Neutrophil (primary cell): ENCODE results near the gene ALOX15B.

ENCODE experiments used
- H3K27ac ChIP-seq: fragments of 200-600 bp; sonication (generic); 2 replicates; pipeline ENCODE4 v1.5.1; 2016; ENCODE audit warnings: mild to moderate bottlenecking, moderate library complexity
- H3K27me3 ChIP-seq: fragments of 200-600 bp; sonication (generic); 2 replicates; pipeline ENCODE4 v1.6.0; 2016; ENCODE audit warnings: mild to moderate bottlenecking
- H3K36me3 ChIP-seq: fragments of 200-600 bp; sonication (generic); 2 replicates; pipeline ENCODE4 v1.5.1; 2017
- H3K4me1 ChIP-seq, 2 experiments: fragments of 200-600 bp in 1 of 2; sonication (generic) in 1 of 2; 1 replicate in 1 of 2; 2 replicates in 1 of 2; pipeline versions ENCODE4 v1.5.1 to v1.6.1; 2013 to 2016; ENCODE audit warnings: low read depth in 1 of 2, low read length in 1 of 2, mild to moderate bottlenecking in 1 of 2, moderate library complexity in 1 of 2; ENCODE audit not compliant: control insufficient read depth in 1 of 2, insufficient read depth in 1 of 2
- H3K4me3 ChIP-seq, 2 experiments: fragments of 200-600 bp in 1 of 2; sonication (generic) in 1 of 2; 1 replicate in 1 of 2; 2 replicates in 1 of 2; pipeline ENCODE4 v1.5.1; 2013 to 2016; ENCODE audit warnings: low read depth in 1 of 2, low read length in 1 of 2, mild to moderate bottlenecking in 1 of 2, moderate library complexity in 1 of 2
- H3K9me3 ChIP-seq: fragments of 200-600 bp; sonication (generic); 2 replicates; pipeline ENCODE4 v1.5.1; 2016
- CTCF ChIP-seq: fragments of 200-600 bp; sonication (generic); IDR thresholded peaks from 2 replicates; pipeline ENCODE4 v1.5.1; 2016; ENCODE audit warnings: antibody characterized with exemption

The ALOX15B gene

DNA sequence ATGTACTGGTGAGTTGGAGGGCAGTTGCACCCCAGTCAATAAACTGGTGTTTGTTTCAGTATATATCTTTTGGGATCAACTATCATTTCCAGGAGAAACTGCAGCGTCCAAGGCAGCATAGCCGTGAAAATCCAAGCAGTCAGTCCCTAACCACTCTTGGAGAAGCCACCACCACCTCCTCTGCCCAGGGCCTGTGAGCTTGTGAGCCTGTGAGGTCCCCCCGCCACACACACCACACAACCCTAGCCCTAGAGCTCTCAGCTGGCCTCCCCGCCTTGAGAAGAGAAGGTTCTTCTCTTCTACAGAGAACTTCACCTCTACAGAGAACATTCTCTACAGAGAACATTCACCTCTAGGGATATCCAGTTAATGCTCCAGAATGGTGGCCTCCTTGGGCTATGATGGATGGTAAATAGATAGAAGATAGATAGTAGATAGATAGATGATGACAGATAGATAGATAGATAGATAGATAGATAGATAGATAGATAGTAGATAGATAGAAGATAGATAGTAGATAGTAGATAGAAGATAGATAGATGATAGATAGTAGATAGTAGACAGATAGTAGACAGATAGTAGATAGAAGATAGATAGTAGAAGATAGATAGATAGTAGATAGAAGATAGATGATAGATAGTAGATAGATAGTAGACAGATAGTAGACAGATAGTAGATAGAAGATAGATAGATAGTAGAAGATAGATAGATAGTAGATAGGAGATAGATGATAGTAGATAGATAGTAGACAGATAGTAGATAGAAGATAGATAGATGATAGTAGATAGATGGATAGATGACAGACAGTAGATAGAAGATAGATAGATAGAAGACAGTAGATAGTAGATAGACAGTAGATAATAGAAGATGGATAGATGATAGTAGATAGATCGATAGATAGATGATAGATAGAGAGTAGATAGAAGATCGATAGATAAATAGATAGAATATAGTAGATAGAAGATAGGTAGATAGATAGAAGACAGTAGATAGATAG, 13.7 kb downstream of the ALOX15B start:
- H3K27me3 ChIP-seq, result peaks cover 10% of the 10 kb centered on the region

DNA sequence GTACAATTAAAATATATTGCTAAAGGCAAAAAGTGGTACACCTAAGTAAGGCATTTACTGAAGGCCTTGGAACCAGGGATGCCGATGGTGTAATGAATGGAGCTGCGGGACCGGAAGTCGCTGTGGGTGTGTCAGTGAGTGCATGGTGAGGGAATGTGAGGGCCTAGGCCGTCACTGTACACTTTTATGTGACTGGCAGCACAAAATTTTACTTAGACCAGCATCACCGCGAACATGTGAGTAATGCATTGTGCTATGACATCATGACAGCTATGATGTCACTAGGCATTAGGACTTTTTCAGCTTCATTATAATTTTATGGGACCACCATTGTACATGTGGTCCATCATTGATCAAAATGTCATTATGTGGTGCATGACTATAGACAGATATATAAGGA, 14.7 kb downstream of the ALOX15B start:
- no peak for TF ChIP-seq CTCF
- no peak overlapping the region for H3K27ac ChIP-seq
- H3K9me3 ChIP-seq, result no peaks in the 10 kb centered on the region

More for the DNA sequence above, 13.7 kb downstream of the ALOX15B start:
- Histone ChIP-seq H3K4me3 (no peak overlapping the region), H3K27ac (no peak overlapping the region), H3K36me3 (no peaks in the 10 kb centered on the region), H3K9me3 (no peaks in the 10 kb centered on the region), H3K4me1 (peaks cover 28 to 36% of the 10 kb centered on the region in 2 experiments)
- TF ChIP-seq CTCF, result no peak

GRCh38 chr17:8055851-8056231, 17.0 kb downstream of the ALOX15B start:
- peak overlapping the region; percentile 94 for H3K27ac ChIP-seq
- peaks cover 32 to 41% of the 10 kb centered on the region in 2 experiments for H3K4me1 ChIP-seq
- H3K4me3 ChIP-seq, result peak overlapping the region; percentile 45 to 54
- peaks cover 37% of the 10 kb centered on the region for H3K27me3 ChIP-seq
- no peak for TF ChIP-seq CTCF
- no peaks in the 10 kb centered on the region for H3K36me3 ChIP-seq
- no peaks in the 10 kb centered on the region for H3K9me3 ChIP-seq

More for the DNA sequence above, 14.7 kb downstream of the ALOX15B start:
- Histone ChIP-seq H3K4me3 (no peak overlapping the region), H3K27me3 (peaks cover 15% of the 10 kb centered on the region), H3K36me3 (no peaks in the 10 kb centered on the region), H3K4me1 (peaks cover 32 to 41% of the 10 kb centered on the region in 2 experiments)

GRCh38 chr17:8056232-8056975, 17.5 kb downstream of the ALOX15B start:
- peaks cover 32 to 41% of the 10 kb centered on the region in 2 experiments for H3K4me1 ChIP-seq
- peak overlapping the region; percentile 94 for H3K27ac ChIP-seq
- H3K27me3 ChIP-seq, result peaks cover 43% of the 10 kb centered on the region
- TF ChIP-seq CTCF, result no peak
- H3K4me3 ChIP-seq, result peak overlapping the region; percentile 45 to 54
- H3K36me3 ChIP-seq, result no peaks in the 10 kb centered on the region
- H3K9me3 ChIP-seq, result no peaks in the 10 kb centered on the region

GRCh38 chr17:8056976-8057625, 18.2 kb downstream of the ALOX15B start:
- no peak for TF ChIP-seq CTCF
- Histone ChIP-seq H3K9me3 (no peaks in the 10 kb centered on the region), H3K36me3 (no peaks in the 10 kb centered on the region), H3K4me1 (peaks cover 32 to 41% of the 10 kb centered on the region in 2 experiments), H3K4me3 (peak overlapping the region in 1 of 2 experiments; percentile 54), H3K27ac (peak overlapping the region; percentile 94), H3K27me3 (peaks cover 47% of the 10 kb centered on the region)
